Body of pancreas (tissue), 4 donors: ENCODE measurements around the gene ARHGAP22.

Experiments
- POLR2A ChIP-seq, 3 donors: fragments of 450-650 bp; IDR thresholded peaks; one replicate each; pipeline ENCODE4 v1.6.1; 2016; ENCODE audit warnings: antibody characterized with exemption in 3 of 3, mild to moderate bottlenecking in 2 of 3
- TF ChIP-seq, protein P1 (sequence below), 7 experiments: fragments of 450-650 bp in 4 of 7; fragments of 200-600 bp in 3 of 7; sonication (generic) in 3 of 7; IDR thresholded peaks; one replicate each; pipeline ENCODE4 v1.5.1; 2016 to 2019; ENCODE audit warnings: antibody characterized with exemption in 7 of 7

GRCh38 chr10:48554656-48555055 is 50.2 kb downstream of the ARHGAP22 start:
- TF ChIP-seq, protein P1, sequence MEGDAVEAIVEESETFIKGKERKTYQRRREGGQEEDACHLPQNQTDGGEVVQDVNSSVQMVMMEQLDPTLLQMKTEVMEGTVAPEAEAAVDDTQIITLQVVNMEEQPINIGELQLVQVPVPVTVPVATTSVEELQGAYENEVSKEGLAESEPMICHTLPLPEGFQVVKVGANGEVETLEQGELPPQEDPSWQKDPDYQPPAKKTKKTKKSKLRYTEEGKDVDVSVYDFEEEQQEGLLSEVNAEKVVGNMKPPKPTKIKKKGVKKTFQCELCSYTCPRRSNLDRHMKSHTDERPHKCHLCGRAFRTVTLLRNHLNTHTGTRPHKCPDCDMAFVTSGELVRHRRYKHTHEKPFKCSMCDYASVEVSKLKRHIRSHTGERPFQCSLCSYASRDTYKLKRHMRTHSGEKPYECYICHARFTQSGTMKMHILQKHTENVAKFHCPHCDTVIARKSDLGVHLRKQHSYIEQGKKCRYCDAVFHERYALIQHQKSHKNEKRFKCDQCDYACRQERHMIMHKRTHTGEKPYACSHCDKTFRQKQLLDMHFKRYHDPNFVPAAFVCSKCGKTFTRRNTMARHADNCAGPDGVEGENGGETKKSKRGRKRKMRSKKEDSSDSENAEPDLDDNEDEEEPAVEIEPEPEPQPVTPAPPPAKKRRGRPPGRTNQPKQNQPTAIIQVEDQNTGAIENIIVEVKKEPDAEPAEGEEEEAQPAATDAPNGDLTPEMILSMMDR (IDR thresholded peaks at IDR 0.05): no peak
- TF ChIP-seq POLR2A (IDR thresholded peaks at IDR 0.05): no peak
